Large intestine (tissue), 3 donors: ENCODE data around the gene MCRIP2. TPM values are rescaled to one million over a fixed set of nuclear protein-coding genes. Genes with fewer than 3 reads are reported as not detected.

Experiments
- DNase-seq, 2 donors: peaks; one replicate each; pipeline versions ENCODE4 v3.0.0 to v3.0.0-alpha.2; 2013
- H3K27ac ChIP-seq: one replicate; pipeline ENCODE4 v1.5.1; 2013; ENCODE audit warnings: low read length
- H3K27me3 ChIP-seq: 2 replicates; pipeline ENCODE4 v1.6.1; 2013; ENCODE audit warnings: low read length; ENCODE audit not compliant: control insufficient read depth, insufficient read depth
- H3K36me3 ChIP-seq: 2 replicates; pipeline ENCODE4 v1.6.1; 2013; ENCODE audit warnings: low read length; ENCODE audit not compliant: control insufficient read depth, insufficient read depth
- H3K4me1 ChIP-seq: one replicate; pipeline ENCODE4 v1.6.1; 2013; ENCODE audit warnings: low read length; ENCODE audit not compliant: control insufficient read depth, insufficient read depth
- H3K4me3 ChIP-seq: one replicate; pipeline ENCODE4 v1.5.1; 2013; ENCODE audit warnings: low read length
- H3K9me3 ChIP-seq: one replicate; pipeline ENCODE4 v1.6.1; 2013; ENCODE audit warnings: mild to moderate bottlenecking, low read depth, low read length, moderate library complexity; ENCODE audit not compliant: control insufficient read depth
- WGBS: methylation state at CpG from one replicate; pipeline ENCODE4 v1.1.5; 2013; ENCODE audit warnings: low lambda C conversion rate; ENCODE audit not compliant: insufficient coverage; 5-methylcytosine and 5-hydroxymethylcytosine counted together
- polyA plus RNA-seq: library from polyadenylated mRNA; unstranded; fragments of 120-200 nt; gene quantifications from one replicate; pipeline ENCODE4 v1.2.1, GENCODE V29; 2013

The MCRIP2 gene
- polyA plus RNA-seq, 1 donor: 43.3 TPM

- Histone ChIP-seq H3K36me3 (peaks cover 22% of the 10 kb centered on the region), H3K27me3 (peaks cover 3% of the 10 kb centered on the region), H3K4me1 (peaks cover 28% of the 10 kb centered on the region), H3K27ac (no peak overlapping the region), H3K9me3 (peaks cover 3% of the 10 kb centered on the region), H3K4me3 (no peak overlapping the region)
- no peak for DNase-seq
- no CpG with 5 or more reads among the region's 67 CpGs for whole genome bisulfite sequencing
Observed at GRCh38 chr16:632486-633335, 8.9 kb upstream of the MCRIP2 start.

- no CpG with 5 or more reads among the region's 74 CpGs for WGBS
Observed at GRCh38 chr16:633336-634050, 8.1 kb upstream of the MCRIP2 start.

GRCh38 chr16:634051-634670 is 7.5 kb upstream of the MCRIP2 start:
- H3K36me3 ChIP-seq: peaks cover 11% of the 10 kb centered on the region
- H3K4me3 ChIP-seq: no peak overlapping the region
- no CpG with 5 or more reads among the region's 22 CpGs for WGBS
- no peak overlapping the region for H3K27ac ChIP-seq
- H3K27me3 ChIP-seq: peaks cover 3% of the 10 kb centered on the region
- no peak for DNase-seq
- H3K4me1 ChIP-seq: peaks cover 30% of the 10 kb centered on the region
- H3K9me3 ChIP-seq: peaks cover 3% of the 10 kb centered on the region

More at GRCh38 chr16:633336-634050, 8.1 kb upstream of the MCRIP2 start:
- Histone ChIP-seq H3K27me3 (peaks cover 3% of the 10 kb centered on the region), H3K36me3 (peaks cover 16% of the 10 kb centered on the region), H3K9me3 (peaks cover 3% of the 10 kb centered on the region), H3K4me1 (peaks cover 30% of the 10 kb centered on the region), H3K4me3 (no peak overlapping the region), H3K27ac (no peak overlapping the region)
- no peak for DNase-seq

- no CpG with 5 or more reads among the region's 7 CpGs for WGBS
- peaks cover 3% of the 10 kb centered on the region for H3K9me3 ChIP-seq
- peak overlapping the region; percentile 78 for H3K4me3 ChIP-seq
Observed at GRCh38 chr16:634996-635395, 6.6 kb upstream of the MCRIP2 start.

GRCh38 chr16:635573-636205 is 5.9 kb upstream of the MCRIP2 start:
- H3K36me3 ChIP-seq: peaks cover 8% of the 10 kb centered on the region
- H3K9me3 ChIP-seq: peaks cover 3% of the 10 kb centered on the region
- H3K4me1 ChIP-seq: peaks cover 22% of the 10 kb centered on the region
- H3K27ac ChIP-seq: peak overlapping the region; percentile 97
- H3K4me3 ChIP-seq: peak overlapping the region; percentile 78
- no CpG with 5 or more reads among the region's 55 CpGs for WGBS
- peak in 1 of 2 donors; percentile 17 for DNase-seq
- peaks cover 3% of the 10 kb centered on the region for H3K27me3 ChIP-seq

More at GRCh38 chr16:634996-635395, 6.6 kb upstream of the MCRIP2 start:
- H3K27ac ChIP-seq: no peak overlapping the region
- H3K36me3 ChIP-seq: peaks cover 8% of the 10 kb centered on the region
- peaks cover 3% of the 10 kb centered on the region for H3K27me3 ChIP-seq
- no peak for DNase-seq
- peaks cover 25% of the 10 kb centered on the region for H3K4me1 ChIP-seq

GRCh38 chr16:636206-637080 is 5.2 kb upstream of the MCRIP2 start, which contains the start of gene METTL26:
METTL26 (minus strand) TSS chr16:636305; CDS start chr16:636290, 15 bp downstream.
- DNase-seq: peak; percentile 95 to 96
- Histone ChIP-seq H3K9me3 (peaks cover 8% of the 10 kb centered on the region), H3K4me3 (peak within 1 kb of the TSS; percentile 78), H3K27ac (peak within 1 kb of the TSS; percentile 97), H3K4me1 (peaks cover 19% of the 10 kb centered on the region), H3K27me3 (no peaks in the 10 kb centered on the region), H3K36me3 (peaks cover 8% of the 10 kb centered on the region)
- WGBS: no CpG with 5 or more reads among the region's 91 CpGs

- no CpG with 5 or more reads among the region's 53 CpGs for WGBS
- DNase-seq: peak in 1 of 2 donors; percentile 40
- H3K27me3 ChIP-seq: no peaks in the 10 kb centered on the region
- peaks cover 8% of the 10 kb centered on the region for H3K36me3 ChIP-seq
- peaks cover 19% of the 10 kb centered on the region for H3K4me1 ChIP-seq
- H3K4me3 ChIP-seq: peak overlapping the region; percentile 78
- peaks cover 7% of the 10 kb centered on the region for H3K9me3 ChIP-seq
- H3K27ac ChIP-seq: peak overlapping the region; percentile 97
Observed at GRCh38 chr16:637081-638018, 4.3 kb upstream of the MCRIP2 start.

- Histone ChIP-seq H3K4me1 (peaks cover 26% of the 10 kb centered on the region), H3K36me3 (peaks cover 8% of the 10 kb centered on the region), H3K27ac (no peak overlapping the region), H3K4me3 (no peak overlapping the region), H3K9me3 (peaks cover 5% of the 10 kb centered on the region), H3K27me3 (no peaks in the 10 kb centered on the region)
- WGBS: no CpG with 5 or more reads among the region's 15 CpGs
- no peak for DNase-seq
Observed at GRCh38 chr16:638034-638543, 3.5 kb upstream of the MCRIP2 start.
